ENCODE measurements around the gene TFDP2.
"Not testable (repeated sequence)": the region's sequence is repeated elsewhere in the genome, so short reads cannot be mapped to it uniquely, and the experiment has no call there.

GRCh38 chr3:142088925-142089324 lies 60.4 kb downstream of the TFDP2 start:
- not testable (repeated sequence) for TF ChIP-seq CTCF (IDR thresholded peaks at IDR 0.05; ENCODE audit: insufficient read depth, low read length); POLR2AphosphoS5 (IDR thresholded peaks at IDR 0.05; ENCODE audit: low read depth); GABPA (IDR thresholded peaks at IDR 0.05; ENCODE audit: low read depth); SPI1 (IDR thresholded peaks at IDR 0.05; ENCODE audit: borderline replicate concordance, low read depth)
- TF ChIP-seq, protein P1, sequence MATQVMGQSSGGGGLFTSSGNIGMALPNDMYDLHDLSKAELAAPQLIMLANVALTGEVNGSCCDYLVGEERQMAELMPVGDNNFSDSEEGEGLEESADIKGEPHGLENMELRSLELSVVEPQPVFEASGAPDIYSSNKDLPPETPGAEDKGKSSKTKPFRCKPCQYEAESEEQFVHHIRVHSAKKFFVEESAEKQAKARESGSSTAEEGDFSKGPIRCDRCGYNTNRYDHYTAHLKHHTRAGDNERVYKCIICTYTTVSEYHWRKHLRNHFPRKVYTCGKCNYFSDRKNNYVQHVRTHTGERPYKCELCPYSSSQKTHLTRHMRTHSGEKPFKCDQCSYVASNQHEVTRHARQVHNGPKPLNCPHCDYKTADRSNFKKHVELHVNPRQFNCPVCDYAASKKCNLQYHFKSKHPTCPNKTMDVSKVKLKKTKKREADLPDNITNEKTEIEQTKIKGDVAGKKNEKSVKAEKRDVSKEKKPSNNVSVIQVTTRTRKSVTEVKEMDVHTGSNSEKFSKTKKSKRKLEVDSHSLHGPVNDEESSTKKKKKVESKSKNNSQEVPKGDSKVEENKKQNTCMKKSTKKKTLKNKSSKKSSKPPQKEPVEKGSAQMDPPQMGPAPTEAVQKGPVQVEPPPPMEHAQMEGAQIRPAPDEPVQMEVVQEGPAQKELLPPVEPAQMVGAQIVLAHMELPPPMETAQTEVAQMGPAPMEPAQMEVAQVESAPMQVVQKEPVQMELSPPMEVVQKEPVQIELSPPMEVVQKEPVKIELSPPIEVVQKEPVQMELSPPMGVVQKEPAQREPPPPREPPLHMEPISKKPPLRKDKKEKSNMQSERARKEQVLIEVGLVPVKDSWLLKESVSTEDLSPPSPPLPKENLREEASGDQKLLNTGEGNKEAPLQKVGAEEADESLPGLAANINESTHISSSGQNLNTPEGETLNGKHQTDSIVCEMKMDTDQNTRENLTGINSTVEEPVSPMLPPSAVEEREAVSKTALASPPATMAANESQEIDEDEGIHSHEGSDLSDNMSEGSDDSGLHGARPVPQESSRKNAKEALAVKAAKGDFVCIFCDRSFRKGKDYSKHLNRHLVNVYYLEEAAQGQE (IDR thresholded peaks at IDR 0.05; ENCODE audit: insufficient replicate concordance, low read depth): not testable (repeated sequence)
